ENCODE results near the gene INTS3.

INTS3 gene, protein sequence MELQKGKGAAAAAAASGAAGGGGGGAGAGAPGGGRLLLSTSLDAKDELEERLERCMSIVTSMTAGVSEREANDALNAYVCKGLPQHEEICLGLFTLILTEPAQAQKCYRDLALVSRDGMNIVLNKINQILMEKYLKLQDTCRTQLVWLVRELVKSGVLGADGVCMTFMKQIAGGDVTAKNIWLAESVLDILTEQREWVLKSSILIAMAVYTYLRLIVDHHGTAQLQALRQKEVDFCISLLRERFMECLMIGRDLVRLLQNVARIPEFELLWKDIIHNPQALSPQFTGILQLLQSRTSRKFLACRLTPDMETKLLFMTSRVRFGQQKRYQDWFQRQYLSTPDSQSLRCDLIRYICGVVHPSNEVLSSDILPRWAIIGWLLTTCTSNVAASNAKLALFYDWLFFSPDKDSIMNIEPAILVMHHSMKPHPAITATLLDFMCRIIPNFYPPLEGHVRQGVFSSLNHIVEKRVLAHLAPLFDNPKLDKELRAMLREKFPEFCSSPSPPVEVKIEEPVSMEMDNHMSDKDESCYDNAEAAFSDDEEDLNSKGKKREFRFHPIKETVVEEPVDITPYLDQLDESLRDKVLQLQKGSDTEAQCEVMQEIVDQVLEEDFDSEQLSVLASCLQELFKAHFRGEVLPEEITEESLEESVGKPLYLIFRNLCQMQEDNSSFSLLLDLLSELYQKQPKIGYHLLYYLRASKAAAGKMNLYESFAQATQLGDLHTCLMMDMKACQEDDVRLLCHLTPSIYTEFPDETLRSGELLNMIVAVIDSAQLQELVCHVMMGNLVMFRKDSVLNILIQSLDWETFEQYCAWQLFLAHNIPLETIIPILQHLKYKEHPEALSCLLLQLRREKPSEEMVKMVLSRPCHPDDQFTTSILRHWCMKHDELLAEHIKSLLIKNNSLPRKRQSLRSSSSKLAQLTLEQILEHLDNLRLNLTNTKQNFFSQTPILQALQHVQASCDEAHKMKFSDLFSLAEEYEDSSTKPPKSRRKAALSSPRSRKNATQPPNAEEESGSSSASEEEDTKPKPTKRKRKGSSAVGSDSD

DNA sequence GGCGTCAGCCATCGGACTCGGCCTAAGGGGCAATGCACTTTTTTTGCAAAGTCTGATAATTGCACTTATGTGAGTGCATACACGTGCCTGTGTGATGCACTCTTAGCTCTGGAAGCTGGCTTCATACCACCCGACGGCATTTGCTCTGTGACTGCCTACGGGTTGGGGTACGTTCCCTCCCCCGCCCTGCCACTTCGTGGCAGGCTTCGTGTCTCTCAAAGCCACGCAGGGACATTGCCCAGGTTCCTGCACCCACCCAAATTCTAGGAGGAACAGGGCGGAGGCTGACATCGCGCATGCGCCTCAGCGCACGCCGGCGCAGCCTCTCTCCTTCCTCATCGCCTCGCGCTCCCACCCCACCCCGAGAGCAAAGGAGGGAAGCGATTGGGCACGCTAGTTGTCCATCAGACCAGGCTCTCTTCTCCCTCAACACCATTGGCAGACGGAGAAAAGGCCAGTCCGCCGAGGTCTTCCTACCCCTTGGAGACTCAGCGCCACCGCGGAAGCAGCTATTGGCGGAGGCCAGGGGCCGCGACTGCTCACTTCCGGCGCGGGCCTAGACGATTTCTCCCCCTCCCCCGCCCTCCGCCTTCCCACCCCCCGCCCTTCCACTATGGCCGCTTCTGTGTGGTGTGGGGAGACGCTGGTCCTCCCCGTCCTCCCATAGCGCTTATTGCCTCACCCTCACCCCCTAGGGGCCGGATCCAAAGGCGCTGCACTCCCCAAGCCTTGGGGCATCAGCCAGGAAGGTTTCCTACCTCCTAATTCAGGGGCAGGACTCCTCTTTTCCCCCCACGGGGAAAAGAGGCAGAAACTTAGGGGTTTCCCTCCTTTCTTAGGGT is at the start of gene INTS3:
Gene INTS3, plus strand, starts transcription at position 588 of the 842 bp plus-strand sequence. CDS start 585 bp downstream, outside the sequence.
- DNase-seq: peak; percentile 100

DNA sequence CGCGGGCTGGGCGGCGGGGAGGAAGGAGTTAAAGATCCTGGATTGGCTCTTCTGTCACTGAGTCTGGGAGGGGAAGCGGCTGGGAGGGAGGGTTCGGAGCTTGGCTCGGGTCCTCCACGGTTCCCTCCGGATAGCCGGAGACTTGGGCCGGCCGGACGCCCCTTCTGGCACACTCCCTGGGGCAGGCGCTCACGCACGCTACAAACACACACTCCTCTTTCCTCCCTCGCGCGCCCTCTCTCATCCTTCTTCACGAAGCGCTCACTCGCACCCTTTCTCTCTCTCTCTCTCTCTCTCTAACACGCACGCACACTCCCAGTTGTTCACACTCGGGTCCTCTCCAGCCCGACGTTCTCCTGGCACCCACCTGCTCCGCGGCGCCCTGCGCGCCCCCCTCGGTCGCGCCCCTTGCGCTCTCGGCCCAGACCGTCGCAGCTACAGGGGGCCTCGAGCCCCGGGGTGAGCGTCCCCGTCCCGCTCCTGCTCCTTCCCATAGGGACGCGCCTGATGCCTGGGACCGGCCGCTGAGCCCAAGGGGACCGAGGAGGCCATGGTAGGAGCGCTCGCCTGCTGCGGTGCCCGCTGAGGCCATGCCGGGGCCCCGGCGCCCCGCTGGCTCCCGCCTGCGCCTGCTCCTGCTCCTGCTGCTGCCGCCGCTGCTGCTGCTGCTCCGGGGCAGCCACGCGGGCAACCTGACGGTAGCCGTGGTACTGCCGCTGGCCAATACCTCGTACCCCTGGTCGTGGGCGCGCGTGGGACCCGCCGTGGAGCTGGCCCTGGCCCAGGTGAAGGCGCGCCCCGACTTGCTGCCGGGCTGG is 49.1 kb upstream of the INTS3 start, which contains the start of gene NPR1:
Gene NPR1, plus strand, starts transcription at position 170 of the 818 bp plus-strand sequence. Its CDS starts 421 bp downstream, at position 591.
- DNase-seq: peak; percentile 31

DNA sequence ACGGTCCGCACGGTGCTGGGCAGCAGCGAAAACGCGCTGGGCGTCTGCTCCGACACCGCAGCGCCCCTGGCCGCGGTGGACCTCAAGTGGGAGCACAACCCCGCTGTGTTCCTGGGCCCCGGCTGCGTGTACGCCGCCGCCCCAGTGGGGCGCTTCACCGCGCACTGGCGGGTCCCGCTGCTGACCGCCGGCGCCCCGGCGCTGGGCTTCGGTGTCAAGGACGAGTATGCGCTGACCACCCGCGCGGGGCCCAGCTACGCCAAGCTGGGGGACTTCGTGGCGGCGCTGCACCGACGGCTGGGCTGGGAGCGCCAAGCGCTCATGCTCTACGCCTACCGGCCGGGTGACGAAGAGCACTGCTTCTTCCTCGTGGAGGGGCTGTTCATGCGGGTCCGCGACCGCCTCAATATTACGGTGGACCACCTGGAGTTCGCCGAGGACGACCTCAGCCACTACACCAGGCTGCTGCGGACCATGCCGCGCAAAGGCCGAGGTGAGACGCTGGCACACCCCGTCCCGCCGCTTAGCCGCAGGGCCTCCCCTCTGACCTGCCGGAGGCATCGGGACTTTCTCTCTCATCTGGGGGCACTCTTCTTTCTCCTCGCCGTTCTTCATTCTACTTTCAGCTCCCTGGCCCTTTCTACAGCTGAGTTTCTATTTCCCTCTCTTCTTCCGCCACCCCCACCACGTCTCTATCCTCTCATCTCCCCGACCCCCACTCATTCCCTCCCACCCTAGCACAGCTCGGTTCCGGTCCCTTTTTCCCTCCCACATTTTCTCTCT is 48.3 kb upstream of the INTS3 start:
- peak; percentile 41 for DNase-seq

DNA sequence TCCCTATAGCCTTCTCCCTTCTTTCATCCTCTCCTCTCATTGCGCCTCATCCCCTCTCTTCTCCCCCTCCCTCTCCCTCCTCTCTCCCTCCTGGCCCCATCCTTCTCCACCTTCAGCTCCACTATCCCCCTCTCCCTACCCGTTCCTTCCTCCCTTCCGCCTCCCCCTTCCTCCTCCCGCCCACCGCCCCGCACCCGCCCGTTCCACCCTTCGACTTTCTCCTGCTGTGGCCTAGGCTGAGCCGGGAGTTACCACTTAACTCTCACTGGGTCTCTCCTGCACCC is 47.8 kb upstream of the INTS3 start:
- no peak for DNase-seq

DNA sequence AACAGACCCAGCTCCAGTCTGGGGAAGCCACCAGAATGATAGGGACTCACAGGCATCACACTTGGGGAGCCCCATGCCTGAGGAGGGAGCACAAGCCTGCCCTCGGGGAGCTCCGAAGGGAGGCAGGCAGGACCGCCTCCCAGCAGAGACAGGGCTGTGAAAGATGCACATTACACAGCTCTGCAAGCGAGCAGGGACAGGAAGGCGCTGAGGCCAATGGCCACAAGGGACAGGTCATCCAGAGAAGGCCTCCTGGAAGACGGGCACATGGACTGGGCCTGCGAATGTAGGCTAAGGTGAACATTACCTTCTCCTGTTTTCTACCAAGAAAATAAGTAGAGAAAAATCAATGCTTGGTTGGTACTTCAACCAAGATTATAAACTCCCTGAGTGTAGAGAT is 45.1 kb upstream of the INTS3 start:
- DNase-seq: no peak

DNA sequence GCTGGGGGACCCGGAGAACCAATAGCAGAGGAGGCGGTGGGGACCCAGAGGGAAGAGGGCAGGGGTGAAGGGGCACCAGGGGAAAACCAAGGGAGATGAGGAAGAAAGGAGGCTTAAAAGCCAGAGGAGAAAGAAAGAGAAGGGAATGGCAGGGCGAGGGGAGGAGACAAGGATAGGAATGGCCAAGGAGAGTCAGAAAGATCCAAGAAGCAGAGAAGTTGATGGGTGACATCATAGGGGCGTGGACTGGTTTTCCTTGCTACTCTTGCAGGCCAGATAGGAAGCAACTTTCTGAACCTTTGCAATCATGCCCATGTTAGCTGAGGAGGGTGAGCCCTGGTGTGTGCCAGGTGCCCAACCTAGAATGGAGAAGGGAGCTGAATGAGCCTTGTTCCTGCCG is 44.0 kb upstream of the INTS3 start:
- no peak for DNase-seq

DNA sequence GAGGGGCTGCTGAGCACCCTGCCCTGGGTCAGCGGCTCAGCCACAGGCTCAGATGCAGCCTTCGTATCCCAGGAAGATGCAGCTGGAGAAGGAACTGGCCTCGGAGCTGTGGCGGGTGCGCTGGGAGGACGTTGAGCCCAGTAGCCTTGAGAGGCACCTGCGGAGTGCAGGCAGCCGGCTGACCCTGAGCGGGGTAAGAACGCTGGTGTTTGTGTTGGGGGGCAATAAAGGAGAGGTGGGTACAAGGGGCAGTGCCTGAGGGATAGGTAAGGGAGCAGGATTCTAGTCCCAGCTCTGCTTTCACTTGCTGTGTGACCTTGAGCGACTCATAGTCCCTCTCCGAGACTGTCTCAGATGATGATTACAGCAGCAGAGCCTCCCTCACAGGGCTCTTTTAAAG is 43.0 kb upstream of the INTS3 start:
- DNase-seq: no peak

DNA sequence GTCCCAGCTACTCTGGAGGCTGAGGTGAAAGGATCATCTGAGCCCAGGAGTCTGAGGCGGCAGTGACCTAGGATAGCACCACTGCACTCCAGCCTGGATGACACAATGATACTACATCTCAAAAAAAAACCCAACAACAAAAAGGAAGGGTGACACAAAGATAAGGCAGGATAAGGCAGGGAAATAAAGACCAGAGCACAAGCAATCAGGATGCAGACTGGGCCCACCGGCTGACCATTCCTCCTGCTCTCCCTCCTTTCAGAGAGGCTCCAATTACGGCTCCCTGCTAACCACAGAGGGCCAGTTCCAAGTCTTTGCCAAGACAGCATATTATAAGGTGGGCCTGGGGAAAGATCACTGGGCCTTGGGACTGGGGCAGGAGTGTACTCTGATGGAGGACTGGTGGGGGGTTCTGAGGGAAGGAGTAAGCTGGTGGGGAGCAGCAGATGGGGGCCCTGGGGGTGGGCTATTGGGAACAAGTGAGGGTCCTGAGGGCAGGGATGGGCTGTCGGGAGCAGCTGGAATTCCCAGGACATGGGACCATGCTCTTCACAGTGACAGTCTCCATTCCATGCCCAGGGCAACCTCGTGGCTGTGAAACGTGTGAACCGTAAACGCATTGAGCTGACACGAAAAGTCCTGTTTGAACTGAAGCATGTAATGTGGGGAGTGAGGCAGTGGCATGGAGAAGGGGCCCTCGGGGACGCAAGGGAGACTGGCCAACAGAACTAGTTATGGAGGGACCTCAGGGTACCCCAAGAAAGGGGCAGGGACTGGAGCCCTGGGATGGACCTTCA is 42.1 kb upstream of the INTS3 start:
- no peak for DNase-seq

DNA sequence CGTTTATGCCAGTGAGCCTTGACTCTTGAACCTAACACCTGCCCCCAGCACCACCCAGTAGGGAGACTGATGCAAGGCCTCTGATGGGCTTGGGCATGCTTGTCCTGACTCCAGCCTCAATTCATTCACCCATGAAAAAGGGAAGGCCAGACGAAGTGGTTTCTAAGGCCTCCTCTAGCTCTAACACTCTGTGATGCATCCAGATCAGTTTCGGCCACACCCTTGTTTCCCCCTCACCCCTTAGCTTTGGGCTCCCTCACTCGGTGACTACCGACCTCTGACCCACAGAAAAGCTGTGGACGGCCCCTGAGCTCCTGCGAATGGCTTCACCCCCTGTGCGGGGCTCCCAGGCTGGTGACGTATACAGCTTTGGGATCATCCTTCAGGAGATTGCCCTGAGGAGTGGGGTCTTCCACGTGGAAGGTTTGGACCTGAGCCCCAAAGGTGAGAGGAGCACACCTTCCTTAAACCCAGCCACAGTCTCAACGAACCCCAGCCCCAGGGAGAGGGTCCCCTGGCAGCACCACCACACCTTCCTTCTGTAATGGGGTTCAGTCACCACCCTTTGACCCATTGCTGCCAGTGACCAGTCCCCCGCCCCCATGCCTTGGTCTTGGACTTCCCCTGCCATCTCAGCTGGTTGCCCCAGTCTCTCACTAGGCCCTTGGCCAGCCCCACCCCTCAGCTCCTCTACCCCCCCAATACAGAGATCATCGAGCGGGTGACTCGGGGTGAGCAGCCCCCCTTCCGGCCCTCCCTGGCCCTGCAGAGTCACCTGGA is 40.3 kb upstream of the INTS3 start:
- no peak for DNase-seq

DNA sequence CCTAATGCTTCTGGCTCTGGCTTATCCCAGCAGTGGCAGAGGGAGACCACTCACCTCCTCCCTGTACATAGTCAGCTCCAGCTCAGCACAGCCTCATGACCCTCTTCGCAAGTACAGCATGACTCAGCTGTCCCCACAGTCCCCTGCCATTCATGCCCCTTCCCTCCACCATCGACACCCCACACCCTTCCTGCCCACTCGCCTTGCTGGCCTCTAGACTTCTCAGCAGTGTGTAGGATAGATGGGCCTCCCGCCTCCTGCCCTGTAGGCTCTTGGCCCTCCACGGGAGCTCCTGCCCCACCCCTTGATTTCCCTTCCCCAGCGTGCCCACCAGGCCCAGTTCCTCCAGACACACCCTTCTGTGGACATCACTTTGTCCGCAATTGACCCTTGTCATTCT is 39.6 kb upstream of the INTS3 start:
- DNase-seq: no peak

DNA sequence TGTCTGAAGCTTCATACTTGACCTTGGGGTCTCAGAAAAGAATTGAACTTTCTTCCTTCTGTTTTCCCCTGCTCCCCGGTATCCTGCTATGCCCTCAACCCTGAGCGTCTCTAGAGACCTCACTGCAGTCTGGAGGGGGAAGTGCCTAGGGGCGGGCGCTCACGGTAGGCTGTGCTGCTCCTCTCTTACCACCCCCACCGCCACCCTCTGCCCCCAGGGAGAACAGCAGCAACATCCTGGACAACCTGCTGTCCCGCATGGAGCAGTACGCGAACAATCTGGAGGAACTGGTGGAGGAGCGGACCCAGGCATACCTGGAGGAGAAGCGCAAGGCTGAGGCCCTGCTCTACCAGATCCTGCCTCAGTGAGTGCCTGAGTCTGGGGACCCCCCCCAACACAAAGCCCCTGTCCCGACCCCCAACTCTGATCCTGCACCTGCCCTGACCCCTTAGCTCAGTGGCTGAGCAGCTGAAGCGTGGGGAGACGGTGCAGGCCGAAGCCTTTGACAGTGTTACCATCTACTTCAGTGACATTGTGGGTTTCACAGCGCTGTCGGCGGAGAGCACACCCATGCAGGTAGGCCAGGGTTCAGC is 39.0 kb upstream of the INTS3 start:
- no peak for DNase-seq

DNA sequence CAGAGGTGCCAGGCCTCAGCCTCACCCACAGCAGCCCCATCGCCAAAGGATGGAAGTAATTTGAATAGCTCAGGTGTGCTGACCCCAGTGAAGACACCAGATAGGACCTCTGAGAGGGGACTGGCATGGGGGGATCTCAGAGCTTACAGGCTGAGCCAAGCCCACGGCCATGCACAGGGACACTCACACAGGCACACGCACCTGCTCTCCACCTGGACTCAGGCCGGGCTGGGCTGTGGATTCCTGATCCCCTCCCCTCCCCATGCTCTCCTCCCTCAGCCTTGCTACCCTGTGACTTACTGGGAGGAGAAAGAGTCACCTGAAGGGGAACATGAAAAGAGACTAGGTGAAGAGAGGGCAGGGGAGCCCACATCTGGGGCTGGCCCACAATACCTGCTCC is 34.4 kb upstream of the INTS3 start:
- no peak for DNase-seq

DNA sequence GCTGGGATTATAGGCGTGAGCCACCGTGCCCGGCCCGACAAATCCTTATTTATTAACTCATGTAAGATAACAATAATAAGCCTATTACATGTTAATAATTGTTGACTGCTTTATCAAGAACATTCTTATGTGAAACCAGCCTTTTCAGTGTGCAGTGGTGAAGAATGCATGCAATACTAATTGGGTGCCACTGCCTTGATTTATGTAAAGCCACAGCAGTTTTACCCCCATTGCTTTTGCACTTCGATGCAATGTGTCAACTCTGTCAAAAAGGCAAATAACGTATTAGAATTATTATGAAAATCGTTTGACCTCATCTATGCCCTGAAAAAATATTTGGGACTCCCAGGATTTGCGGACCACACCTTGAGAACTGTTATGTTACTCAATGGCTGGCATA is 31.1 kb upstream of the INTS3 start:
- DNase-seq: no peak

DNA sequence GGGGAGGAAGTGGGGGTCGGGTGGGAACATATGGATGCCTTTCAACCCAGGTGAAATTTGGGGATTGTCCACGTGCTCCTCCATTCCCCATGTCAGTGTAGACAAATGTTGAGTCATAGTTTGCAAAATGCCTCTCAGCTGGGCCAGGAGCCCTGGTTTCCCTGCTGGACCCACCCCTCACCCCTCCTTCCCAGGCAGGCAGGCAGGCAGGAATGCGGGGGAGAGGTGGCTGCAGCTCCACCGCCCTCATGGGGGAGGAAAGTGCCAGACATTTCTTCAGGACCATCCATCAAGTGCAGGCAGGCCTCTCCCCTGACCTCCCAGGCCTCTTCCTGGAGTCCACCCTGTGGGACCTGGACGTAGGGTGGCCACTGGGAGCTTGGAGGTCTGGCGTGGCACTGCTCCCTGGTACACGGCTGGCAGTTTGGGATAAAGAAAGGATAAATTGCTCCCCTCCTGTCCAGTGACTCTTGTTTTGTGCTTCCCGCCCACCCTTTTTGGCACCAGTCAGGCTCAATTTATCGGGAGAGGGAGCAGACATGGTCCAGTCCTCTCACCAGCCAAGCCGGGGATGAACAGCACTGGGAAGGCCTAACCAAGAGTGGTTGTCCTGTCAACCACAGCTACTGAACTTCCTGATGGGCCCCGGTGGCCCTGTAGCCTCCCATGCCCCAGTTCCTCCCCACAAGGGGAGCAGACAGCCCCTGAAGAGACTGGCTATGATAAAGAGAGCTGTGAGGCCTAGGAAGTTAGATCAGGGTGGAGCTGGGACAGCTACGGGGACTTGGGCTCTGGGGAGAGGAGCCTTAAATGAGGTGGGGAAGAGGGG is 30.4 kb upstream of the INTS3 start:
- no peak for DNase-seq

DNA sequence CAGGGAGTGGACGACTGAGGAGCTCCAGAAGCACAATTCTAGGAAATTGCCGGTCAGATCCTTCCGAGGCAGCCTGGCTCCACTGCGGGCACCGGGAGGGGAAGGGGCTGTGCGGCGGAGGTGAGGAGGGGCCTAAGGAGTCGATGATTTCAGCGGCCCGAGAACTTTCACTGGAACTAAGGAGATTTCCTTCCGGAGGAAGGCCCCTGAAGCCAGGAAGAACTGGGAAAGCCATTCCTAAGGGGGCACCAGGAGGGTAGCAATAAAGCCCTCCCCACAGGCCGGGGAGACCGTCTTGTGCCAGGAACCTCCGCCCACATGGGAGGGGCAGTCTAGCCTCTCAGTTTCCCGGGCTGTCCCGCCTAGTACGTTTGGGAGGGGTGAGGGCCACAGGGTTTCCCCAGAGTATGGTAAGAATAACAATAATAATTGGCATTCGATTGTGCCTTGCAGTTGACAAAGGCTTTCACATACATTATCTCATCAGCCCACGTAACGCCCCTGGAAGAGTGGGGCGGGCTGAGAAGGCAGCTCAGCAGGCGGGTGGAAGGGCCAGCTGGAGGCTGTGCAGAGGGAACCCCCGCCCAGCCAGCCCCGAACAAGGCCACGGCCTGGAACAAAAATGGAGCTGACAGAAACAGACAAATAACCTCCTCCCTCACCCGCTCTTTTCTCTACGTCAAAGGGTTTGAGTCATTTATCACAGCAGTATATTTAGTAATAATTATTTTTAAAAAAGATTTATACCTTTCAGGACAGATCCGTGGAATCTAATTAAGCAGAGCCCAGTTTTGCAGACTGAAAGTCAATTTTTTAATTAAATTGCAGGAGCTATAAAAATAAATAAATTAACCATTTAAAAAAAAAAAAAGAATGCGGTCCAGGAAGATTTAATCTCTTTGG is 29.6 kb upstream of the INTS3 start:
- DNase-seq: no peak

DNA sequence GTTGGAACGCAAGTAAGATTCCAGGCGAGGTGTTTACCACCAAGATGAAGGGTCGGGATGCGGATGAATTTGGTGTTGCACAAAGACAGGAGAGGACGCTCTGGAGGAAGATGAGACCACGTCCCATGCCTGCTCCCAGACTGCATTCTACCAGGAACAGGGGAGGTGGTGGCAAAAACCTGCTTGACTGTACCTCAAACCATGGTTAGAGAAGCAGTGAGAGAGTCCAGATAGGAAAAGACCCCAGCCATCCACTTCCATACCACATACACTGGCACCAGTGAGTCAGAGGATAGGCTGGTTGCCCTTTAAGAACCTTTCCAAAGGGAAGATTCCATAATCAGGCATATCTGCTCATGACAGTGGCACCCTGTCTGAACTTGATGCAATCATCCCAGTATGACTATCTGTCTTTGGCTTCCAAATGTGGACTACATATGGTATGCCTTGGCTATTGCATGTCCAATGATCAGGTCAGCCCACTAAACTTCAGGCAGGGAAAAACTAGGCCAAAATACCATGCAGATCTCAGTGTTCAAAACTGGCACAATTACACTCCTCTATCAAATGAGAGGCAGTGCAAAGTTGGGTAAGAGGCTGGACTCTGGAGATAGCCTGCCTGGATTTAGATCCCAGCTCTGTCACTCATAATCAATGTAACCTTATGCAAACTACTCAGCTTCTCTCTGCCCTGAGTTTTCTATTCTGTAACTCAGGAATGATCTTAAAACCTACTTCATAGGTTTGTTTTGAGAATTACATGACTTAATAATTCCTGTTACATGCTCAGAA is 28.7 kb upstream of the INTS3 start:
- DNase-seq: no peak

Measured in activated CD4-positive, alpha-beta T cell treated with anti-CD3 and anti-CD28 coated beads for 48 hours (primary cell).